Transverse colon (tissue), 4 donors: Measurements from ENCODE around the gene PRM2. TPM values are rescaled to one million over a fixed set of nuclear protein-coding genes. Genes with fewer than 3 reads are reported as not detected.
"Not testable (repeated sequence)": the region's sequence is repeated elsewhere in the genome, so short reads cannot be mapped to it uniquely, and the experiment has no call there.

Experiments
- DNase-seq: peaks from one replicate; pipeline ENCODE4 v3.0.0-alpha.2; 2019
- H3K27ac ChIP-seq, 4 donors: fragments of 200-600 bp; sonication (generic); 2 replicates each; pipeline ENCODE4 v1.5.1; 2016 to 2018; ENCODE audit warnings: inconsistent platforms in 4 of 4
- H3K27me3 ChIP-seq: fragments of 200-600 bp; sonication (generic); 2 replicates; pipeline ENCODE4 v1.5.1; 2017; ENCODE audit warnings: inconsistent platforms
- H3K36me3 ChIP-seq, 4 donors: fragments of 200-600 bp; sonication (generic); 2 replicates each; pipeline ENCODE4 v1.5.1; 2017 to 2019; ENCODE audit warnings: inconsistent platforms in 4 of 4
- H3K4me1 ChIP-seq, 4 donors: fragments of 200-600 bp; sonication (generic); 2 replicates each; pipeline ENCODE4 v1.5.1; 2017 to 2020; ENCODE audit warnings: inconsistent platforms in 4 of 4
- H3K4me3 ChIP-seq, 4 donors: fragments of 200-600 bp; sonication (generic); 1 replicate in 1 of 4; 2 replicates in 3 of 4; pipeline versions ENCODE4 v1.5.1 to v1.6.1; 2017 to 2019; ENCODE audit warnings: inconsistent platforms in 4 of 4
- H3K9me3 ChIP-seq, 2 donors: fragments of 200-600 bp; sonication (generic); 2 replicates each; pipeline ENCODE4 v1.5.1; 2017 to 2019; ENCODE audit warnings: inconsistent platforms in 2 of 2
- EP300 ChIP-seq: sonication (generic); formaldehyde crosslinking; IDR thresholded peaks from one replicate; pipeline ENCODE4 v1.6.1; 2017; ENCODE audit warnings: antibody characterized with exemption, low read depth
- POLR2A ChIP-seq: fragments of 450-650 bp; IDR thresholded peaks from one replicate; pipeline ENCODE4 v1.6.1; 2016; ENCODE audit warnings: antibody characterized with exemption, mild to moderate bottlenecking, moderate library complexity
- POLR2AphosphoS5 ChIP-seq, 3 donors: sonication (generic); formaldehyde crosslinking; IDR thresholded peaks; one replicate each; pipeline ENCODE4 v1.6.1; 2016; ENCODE audit warnings: antibody characterized with exemption in 3 of 3
- WGBS, 2 donors: methylation state at CpG; one replicate each; pipeline ENCODE4 v1.1.5; 2018; ENCODE audit warnings: low coverage in 1 of 2; 5-methylcytosine and 5-hydroxymethylcytosine counted together
- in situ Hi-C, 4 donors: fragments of 200-750 bp; cut with MboI; loops; one replicate each; pipeline versions ENCODE4 v1.15.0 to v1.15.1; 2017; ENCODE audit warnings: low sequenced_read_pairs in 3 of 4, low pct_ligation_motif_present in 1 of 4, low pct_unique_long_range_greater_than_20kb in 1 of 4
- intact Hi-C: fragments of 100-400 bp; cut with DNase I; formaldehyde crosslinking; loops from one replicate; pipeline ENCODE4 v1.15.1; 2023; ENCODE audit warnings: low total_unique reads
- total RNA-seq, 4 donors: library from RNA; depleted of rRNA; stranded (reverse); fragments of >200 nt; gene quantifications; one replicate each; pipeline ENCODE4 v1.1.0, GENCODE V29; 2016
- TF ChIP-seq, protein P1 (sequence below), 5 experiments: fragments of 200-600 bp in 3 of 5; fragments of 450-650 bp in 2 of 5; sonication (generic) in 3 of 5; IDR thresholded peaks; 1 replicate in 2 of 5; 2 replicates in 3 of 5; pipeline ENCODE4 v1.5.1; 2016 to 2017; ENCODE audit warnings: antibody characterized with exemption in 5 of 5, inconsistent platforms in 3 of 5, mild to moderate bottlenecking in 2 of 5, moderate library complexity in 1 of 5

PRM2 gene
- total RNA-seq, 4 donors from 2014 or later = not detected

DNA sequence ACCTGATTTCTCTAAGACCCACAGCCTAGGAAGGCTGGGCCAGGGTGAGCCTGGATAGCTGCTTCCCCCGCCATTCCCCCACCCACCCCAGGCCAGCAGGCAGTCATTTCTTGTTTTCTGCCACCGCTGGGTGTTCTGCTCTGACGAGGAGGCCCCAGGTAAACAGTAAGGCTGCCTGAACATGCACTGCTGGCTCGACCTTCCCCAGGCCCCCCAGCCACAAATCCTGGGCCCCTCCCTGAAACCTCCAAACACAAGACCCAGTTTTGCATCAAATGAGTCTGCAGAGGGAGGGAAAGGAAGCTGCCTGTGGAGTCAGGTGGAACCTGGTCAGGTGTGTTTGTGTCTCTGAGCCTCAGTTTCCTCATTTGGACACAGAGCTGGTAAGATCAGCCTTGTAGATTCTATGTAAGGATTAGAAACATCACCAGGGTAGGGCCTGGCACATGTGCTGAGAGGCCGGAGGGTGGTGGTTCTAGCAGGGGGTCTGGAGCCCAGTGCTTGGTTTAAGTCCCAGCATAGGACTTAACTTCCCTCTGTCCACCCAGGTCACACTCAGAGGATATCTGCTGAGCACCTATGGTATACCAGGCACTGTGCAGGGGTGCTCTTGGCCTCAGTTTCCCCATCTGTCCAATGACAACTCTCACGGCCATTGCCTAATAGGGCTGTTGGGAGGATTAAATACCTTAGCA is 23.7 kb upstream of the PRM2 start:
- WGBS, 2 donors = 87% methylated on average over 6 of the region's 6 CpGs; no CpG with 5 or more reads in 1 of the 2 donors

DNA sequence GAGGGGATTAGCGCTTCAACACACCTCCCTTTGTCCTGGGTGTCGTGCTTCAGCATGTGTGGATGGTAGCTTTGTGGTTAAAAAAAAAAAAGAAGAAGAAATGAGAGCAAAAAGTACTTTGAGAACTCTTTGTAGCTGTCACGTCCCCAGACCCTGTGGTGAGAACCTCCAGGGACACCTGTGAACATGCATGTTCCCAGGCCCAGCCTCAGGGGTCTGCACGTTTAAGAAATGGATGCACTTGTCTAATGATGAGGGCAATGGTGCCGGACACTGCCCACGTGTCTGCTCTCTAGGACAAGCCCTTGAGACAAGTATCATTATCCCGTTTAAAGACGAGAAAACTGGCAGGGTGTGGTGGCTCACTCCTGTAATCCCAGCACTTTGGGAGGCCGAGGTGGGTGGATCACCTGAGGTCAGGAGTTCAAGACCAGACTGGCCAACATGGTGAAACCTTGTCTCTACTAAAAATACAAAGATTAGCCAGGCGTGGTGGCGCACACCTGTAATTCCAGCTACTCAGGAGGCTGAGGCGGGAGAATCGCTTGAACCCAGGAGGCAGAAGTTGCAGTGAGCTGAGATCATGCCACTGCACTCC is 22.8 kb upstream of the PRM2 start:
- DNase-seq, H3K27me3 ChIP-seq, intact Hi-C loops, H3K36me3 ChIP-seq, H3K9me3 ChIP-seq, H3K27ac ChIP-seq, H3K4me3 ChIP-seq, in situ Hi-C loops: not testable (repeated sequence)
- H3K4me1 ChIP-seq = peaks cover 3 to 19% (median 13%) of the 10 kb centered on the region in 4 donors
- 71 to 86% methylated on average over 6 to 13 of the region's 13 CpGs for WGBS, 2 donors

More for the DNA sequence above, 23.7 kb upstream of the PRM2 start:
- no peaks in the 10 kb centered on the region for H3K36me3 ChIP-seq
- intact Hi-C loops = no loop called here
- H3K9me3 ChIP-seq = no peaks in the 10 kb centered on the region
- no peaks in the 10 kb centered on the region for H3K27me3 ChIP-seq
- no peak overlapping the region for H3K4me3 ChIP-seq
- no peak for DNase-seq
- H3K4me1 ChIP-seq = peaks cover 3 to 19% (median 13%) of the 10 kb centered on the region in 4 donors
- H3K27ac ChIP-seq = no peak overlapping the region
- TF ChIP-seq POLR2AphosphoS5 (IDR thresholded peaks at IDR 0.05) (no peak), POLR2A (no peak), EP300 (no peak)
- TF ChIP-seq, protein P1, sequence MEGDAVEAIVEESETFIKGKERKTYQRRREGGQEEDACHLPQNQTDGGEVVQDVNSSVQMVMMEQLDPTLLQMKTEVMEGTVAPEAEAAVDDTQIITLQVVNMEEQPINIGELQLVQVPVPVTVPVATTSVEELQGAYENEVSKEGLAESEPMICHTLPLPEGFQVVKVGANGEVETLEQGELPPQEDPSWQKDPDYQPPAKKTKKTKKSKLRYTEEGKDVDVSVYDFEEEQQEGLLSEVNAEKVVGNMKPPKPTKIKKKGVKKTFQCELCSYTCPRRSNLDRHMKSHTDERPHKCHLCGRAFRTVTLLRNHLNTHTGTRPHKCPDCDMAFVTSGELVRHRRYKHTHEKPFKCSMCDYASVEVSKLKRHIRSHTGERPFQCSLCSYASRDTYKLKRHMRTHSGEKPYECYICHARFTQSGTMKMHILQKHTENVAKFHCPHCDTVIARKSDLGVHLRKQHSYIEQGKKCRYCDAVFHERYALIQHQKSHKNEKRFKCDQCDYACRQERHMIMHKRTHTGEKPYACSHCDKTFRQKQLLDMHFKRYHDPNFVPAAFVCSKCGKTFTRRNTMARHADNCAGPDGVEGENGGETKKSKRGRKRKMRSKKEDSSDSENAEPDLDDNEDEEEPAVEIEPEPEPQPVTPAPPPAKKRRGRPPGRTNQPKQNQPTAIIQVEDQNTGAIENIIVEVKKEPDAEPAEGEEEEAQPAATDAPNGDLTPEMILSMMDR (IDR thresholded peaks at IDR 0.05) = no peak
- in situ Hi-C loops = no loop called here

DNA sequence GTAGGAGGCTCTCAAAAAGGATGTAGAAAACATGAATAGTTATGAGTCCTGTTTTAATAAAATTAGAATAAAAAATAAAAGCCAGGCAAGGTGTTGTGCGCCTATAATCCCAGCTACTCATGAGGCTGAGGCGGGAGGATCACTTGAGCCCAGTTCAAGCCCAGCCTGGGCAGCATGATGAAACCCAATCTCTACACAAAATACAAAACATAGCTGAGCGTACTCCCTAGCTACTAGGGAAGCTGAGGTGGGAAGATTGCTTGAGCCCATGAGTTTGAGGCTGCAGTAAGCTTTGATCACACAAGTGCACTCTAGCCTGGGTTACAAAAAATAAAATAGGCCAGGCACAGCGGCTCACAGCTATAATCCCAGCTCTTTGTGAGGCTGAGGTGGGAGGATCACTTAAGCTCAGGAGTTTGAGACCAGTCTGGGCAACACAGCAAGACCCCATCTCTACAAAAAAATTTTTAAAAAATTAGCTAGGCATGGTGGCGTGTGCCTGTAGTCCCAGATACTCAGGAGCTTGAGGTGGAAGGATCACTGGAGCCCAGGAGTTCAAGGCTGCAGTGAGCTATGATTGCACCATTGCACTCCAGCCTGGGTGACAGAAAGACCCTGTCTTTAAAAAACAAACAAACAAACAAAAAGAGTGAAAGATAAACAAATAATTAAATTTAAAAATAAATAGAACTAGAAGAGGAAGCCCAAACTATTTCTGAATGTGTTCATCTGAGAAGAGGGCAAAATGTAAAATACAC is 22.0 kb upstream of the PRM2 start:
- in situ Hi-C loops (no loop called here), intact Hi-C loops (no loop called here)
- no peaks in the 10 kb centered on the region for H3K27me3 ChIP-seq
- DNase-seq = no peak
- H3K4me1 ChIP-seq = peaks cover 3 to 19% (median 13%) of the 10 kb centered on the region in 4 donors
- no peak for TF ChIP-seq EP300
- TF ChIP-seq, protein P1 (IDR thresholded peaks at IDR 0.05) = no peak
- no peak for TF ChIP-seq POLR2A
- no peak for TF ChIP-seq POLR2AphosphoS5 (IDR thresholded peaks at IDR 0.05)
- H3K27ac ChIP-seq = peak overlapping the region in 3 of 4 donors; percentile 7 to 38 (median 14)
- no peaks in the 10 kb centered on the region for H3K9me3 ChIP-seq
- H3K4me3 ChIP-seq = no peak overlapping the region
- H3K36me3 ChIP-seq = no peaks in the 10 kb centered on the region
- WGBS, 2 donors = 85 to 89% methylated on average over 4 to 5 of the region's 5 CpGs

DNA sequence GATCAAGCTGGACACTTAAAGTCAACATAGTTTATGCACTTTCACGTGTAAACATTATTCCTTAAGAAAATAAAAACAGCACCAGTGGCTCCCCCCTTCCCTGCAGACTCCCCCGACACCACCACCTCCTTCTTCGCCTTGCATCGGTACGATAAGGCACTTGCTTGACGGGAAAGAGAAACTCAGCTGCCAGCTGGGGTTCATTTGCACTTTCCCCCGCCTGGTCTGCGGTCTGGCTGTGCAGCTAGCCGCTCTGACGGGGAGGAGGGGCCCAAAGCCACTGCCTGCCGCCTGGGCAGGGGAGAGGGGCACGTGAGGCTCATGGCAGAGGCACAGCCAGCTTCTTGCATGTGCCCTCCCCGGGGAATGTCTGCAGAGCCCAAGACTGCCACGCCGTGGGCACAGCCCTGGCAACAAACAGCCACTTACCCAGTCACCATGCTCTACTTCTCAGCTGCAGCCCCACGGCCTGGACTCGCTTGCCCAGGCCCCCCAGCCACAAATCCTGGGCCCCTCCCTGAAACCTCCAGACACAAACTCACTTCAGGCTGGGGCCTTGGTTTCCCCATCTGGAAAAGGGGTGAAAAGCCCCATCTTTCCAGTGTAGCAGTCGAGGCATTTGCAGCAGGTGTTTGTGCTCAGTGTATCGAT is 21.3 kb upstream of the PRM2 start:
- Histone ChIP-seq H3K4me3 (peak overlapping the region in 1 of 4 donors; percentile 31), H3K36me3 (no peaks in the 10 kb centered on the region), H3K27me3 (no peaks in the 10 kb centered on the region), H3K4me1 (peaks cover 3 to 19% (median 13%) of the 10 kb centered on the region in 4 donors), H3K9me3 (no peaks in the 10 kb centered on the region), H3K27ac (peak overlapping the region in 3 of 4 donors; percentile 7 to 38 (median 14))
- DNase-seq = peak; percentile 84
- WGBS, 2 donors = 10 to 80% methylated on average over 1 to 19 of the region's 19 CpGs
- intact Hi-C loops = no loop called here
- in situ Hi-C loops = no loop called here
- TF ChIP-seq POLR2AphosphoS5 (IDR thresholded peaks at IDR 0.05) (peak in 1 of 3 donors; percentile 24), EP300 (no peak)
- TF ChIP-seq, protein P1 (IDR thresholded peaks at IDR 0.05) = peak in 1 of 5 experiments; percentile 15
